ENCODE data around the gene SLC35G3.
"Not testable (repeated sequence)": the region's sequence is repeated elsewhere in the genome, so short reads cannot be mapped to it uniquely, and the experiment has no call there.

Gene SLC35G3

DNA sequence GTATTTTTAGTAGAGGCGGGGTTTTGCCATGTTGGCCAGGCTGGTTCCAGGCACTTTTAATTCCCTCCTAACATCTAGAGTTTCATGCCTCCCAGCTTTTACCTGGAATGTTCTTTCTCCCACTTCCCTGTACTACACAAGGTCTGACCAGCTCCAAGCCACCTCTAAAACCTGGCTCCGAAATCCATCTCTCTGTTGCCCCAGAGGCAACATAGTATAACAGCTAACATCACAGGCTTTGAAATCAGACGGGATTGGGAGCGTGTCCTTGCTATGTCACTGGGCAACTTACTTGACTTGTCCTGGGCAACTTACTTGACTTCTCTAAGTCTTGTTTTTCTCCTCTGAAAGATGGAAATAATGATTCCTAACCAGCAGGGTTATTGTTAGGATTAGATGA is 31.4 kb downstream of the SLC35G3 start:
- DNase-seq = no peak

DNA sequence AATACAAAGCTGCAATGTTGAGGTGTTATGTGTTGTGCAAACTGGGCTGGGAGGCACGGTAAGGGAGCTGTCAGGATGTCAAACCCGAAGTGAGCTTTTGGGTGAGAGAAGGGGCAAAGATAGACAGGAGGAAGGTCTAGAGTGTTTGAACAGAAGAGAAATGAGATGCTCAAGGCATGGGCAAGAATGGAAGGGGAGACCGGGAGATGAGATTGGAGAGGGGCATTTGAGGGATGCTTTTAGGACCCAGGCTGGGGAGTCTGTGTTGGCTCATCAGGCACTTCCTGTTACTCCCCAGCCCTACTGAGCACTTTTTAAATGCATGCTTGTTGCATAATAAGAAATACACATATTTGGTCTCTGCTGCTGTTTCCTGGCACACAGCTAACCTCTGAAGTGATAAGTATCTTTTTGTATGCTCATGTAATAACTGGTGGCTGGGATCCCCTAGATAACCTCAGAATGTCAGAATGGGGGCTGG is 32.9 kb downstream of the SLC35G3 start:
- no peak for DNase-seq

- DNase-seq = no peak
Observed at GRCh38 chr17:35160354-35161201, 33.6 kb downstream of the SLC35G3 start.

DNA sequence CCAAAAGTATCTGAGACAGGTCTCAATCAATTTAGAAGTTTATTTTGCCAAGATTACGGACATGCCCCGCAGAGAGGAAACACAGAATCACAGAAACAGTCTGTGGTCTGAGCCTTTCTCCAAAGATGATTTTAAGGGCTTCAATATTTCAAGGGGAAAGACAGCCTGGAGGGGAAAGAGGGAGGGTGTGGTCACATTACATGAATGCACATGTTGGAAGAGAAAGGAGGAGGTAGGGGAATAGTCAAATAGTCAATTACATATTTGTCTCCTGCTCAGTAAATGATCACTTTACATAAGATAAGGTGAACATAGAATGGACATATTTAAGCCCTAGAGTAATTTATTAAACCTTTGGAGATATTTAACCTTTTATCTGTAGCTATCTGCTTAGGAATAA is 34.3 kb downstream of the SLC35G3 start:
- DNase-seq = no peak

GRCh38 chr17:35155246-35155645 is 38.9 kb downstream of the SLC35G3 start:
- no peak for DNase-seq

GRCh38 chr17:35154196-35155165 is 39.7 kb downstream of the SLC35G3 start:
- no peak for DNase-seq

GRCh38 chr17:35152421-35153140 is 41.6 kb downstream of the SLC35G3 start:
- no peak for DNase-seq

GRCh38 chr17:35151080-35151479 is 43.1 kb downstream of the SLC35G3 start:
- not testable (repeated sequence) for DNase-seq

DNA sequence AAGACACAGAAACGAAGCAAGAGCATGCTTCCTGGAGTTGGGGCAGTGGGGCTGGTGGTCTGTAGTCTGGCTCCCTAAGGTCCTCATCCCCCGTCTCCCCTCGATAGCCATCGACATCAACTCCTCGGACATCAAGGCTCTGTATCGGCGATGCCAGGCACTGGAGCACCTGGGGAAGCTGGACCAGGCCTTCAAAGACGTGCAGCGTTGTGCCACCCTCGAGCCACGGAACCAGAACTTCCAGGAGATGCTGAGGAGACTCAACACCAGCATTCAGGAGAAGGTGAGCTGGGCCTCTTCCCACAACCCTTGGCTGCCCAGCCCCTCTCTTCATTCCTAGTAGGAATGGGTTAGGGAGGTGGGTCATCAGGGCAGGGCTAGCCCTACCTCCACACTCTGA is 44.3 kb downstream of the SLC35G3 start:
- DNase-seq = no peak

DNA sequence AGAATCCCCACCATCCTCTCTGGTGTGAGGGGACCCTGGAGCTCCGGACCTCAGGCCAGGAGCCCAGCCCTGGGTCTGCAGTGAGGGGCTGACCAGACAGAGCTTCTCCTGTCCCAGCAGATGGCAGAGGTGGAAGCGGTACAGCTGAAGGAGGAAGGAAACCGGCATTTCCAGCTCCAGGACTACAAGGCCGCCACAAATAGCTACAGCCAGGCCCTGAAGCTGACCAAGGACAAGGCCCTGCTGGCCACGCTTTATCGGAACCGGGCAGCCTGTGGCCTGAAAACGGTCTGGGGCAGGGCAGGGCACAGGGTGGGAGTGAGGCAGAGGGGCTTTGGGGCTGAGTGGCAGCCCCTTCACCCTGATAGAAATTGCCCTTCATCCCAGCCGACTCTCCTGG is 46.0 kb downstream of the SLC35G3 start:
- no peak for DNase-seq

- no peak for DNase-seq
Observed at GRCh38 chr17:35147375-35147905, 46.8 kb downstream of the SLC35G3 start, which contains the start of gene UNC45B. UNC45B (plus strand) TSS chr17:35147817; CDS start chr17:35148264, 447 bp downstream.

DNA sequence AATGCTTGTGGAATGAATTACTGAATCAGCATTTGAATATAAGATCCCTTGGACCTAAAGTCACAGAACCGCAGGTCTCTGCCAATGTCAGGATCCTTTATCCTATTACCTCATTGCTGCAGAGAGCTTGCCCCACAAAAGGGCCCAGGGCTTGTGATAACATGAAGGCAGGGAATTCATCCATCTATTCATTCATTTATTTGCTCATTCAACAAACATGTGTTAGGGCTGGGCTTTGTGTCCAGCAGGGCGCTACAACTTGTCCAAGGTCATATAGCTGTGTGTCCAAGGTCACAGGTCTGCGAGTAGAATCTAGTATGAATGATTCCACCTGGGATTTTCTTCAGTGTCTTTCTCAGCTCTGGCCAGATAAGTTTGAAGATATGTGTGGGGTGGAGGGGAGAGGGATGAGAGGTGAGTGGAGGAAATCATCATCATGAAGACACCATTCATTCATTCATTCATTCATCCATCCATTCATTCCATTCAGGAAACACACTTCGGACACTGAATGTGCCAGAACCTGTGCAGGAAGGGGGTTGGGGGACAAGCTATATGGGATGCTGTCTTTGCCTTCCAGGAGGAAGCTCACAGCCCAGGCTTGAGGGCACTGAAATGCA is 47.9 kb downstream of the SLC35G3 start:
- DNase-seq = no peak

- DNase-seq = no peak
Observed at GRCh38 chr17:35144840-35145239, 49.4 kb downstream of the SLC35G3 start.

Data from suppressor macrophage treated with lipopolysaccharide for 4 hours (primary cell).